Testis (tissue), 5 donors: ENCODE results near the gene PNN. TPM values are rescaled to one million over a fixed set of nuclear protein-coding genes. Genes with fewer than 3 reads are reported as not detected.
"Not testable (repeated sequence)": the region's sequence is repeated elsewhere in the genome, so short reads cannot be mapped to it uniquely, and the experiment has no call there.

Experiments
- DNase-seq: peaks from one replicate; pipeline ENCODE4 v3.0.0-alpha.2; 2019
- H3K27ac ChIP-seq, 2 donors: fragments of 200-600 bp; sonication (generic); one replicate each; pipeline ENCODE4 v1.5.1; 2019
- H3K27me3 ChIP-seq: fragments of 200-600 bp; sonication (generic); one replicate; pipeline ENCODE4 v1.5.1; 2019
- H3K36me3 ChIP-seq: fragments of 200-600 bp; sonication (generic); one replicate; pipeline ENCODE4 v1.5.1; 2017; ENCODE audit warnings: low read depth; ENCODE audit errors: missing control alignments
- H3K4me1 ChIP-seq: fragments of 200-600 bp; sonication (generic); one replicate; pipeline ENCODE4 v1.5.1; 2019
- H3K4me3 ChIP-seq, 2 donors: fragments of 200-600 bp; sonication (generic); one replicate each; pipeline ENCODE4 v1.5.1; 2017 to 2019
- H3K9me3 ChIP-seq: fragments of 200-600 bp; sonication (generic); one replicate; pipeline ENCODE4 v1.5.1; 2017
- POLR2A ChIP-seq: fragments of 450-650 bp; IDR thresholded peaks from one replicate; pipeline ENCODE4 v1.6.1; 2017; ENCODE audit warnings: antibody characterized with exemption, mild to moderate bottlenecking, moderate library complexity
- WGBS, 2 donors: methylation state at CpG; one replicate each; pipeline ENCODE4 v1.1.5; 2018; 5-methylcytosine and 5-hydroxymethylcytosine counted together
- intact Hi-C: fragments of 100-400 bp; cut with DNase I; formaldehyde crosslinking; loops from one replicate; pipeline ENCODE4 v1.15.1; 2023; ENCODE audit warnings: low total_unique reads
- long read RNA-seq, 2 donors: transcript quantifications; one replicate each; lab custom pipeline, GENCODE V29; 2026
- polyA plus RNA-seq: library from polyadenylated mRNA; stranded (reverse); fragments of 350-450 nt; fragmentation: Illumina TruSeq; extraction: RNeasy Lipid Tissue Mini Kit (QIAGEN cat#74804); gene quantifications from one replicate; pipeline ENCODE4 v1.2.3, GENCODE V29; 2014; ENCODE audit warnings: low read depth, low replicate concordance; ENCODE audit not compliant: insufficient read depth
- total RNA-seq, 2 donors: library from RNA; depleted of rRNA; stranded (reverse); fragments of >200 nt; gene quantifications; one replicate each; pipeline ENCODE4 v1.2.3, GENCODE V29; 2016
- TF ChIP-seq, protein P1 (sequence below), 3 experiments: fragments of 450-650 bp in 2 of 3; fragments of 200-600 bp in 1 of 3; sonication (generic) in 1 of 3; IDR thresholded peaks; one replicate each; pipeline ENCODE4 v1.5.1; 2016 to 2019; ENCODE audit warnings: antibody characterized with exemption in 3 of 3, mild to moderate bottlenecking in 2 of 3, moderate library complexity in 1 of 3

The PNN gene
- total RNA-seq, result 10 to 100 TPM; 54.1 to 78.5 TPM
- polyA plus RNA-seq, result 32.5 TPM
- long read RNA-seq, donor 1, transcript PNN-204 (3 exons, 583 nt), result minor isoform, 9 of 45 reads
- long read RNA-seq, donor 1, transcript PNN-201 (9 exons, 3,576 nt), result major isoform, 33 of 45 reads
- long read RNA-seq, donor 1, partial matches to known transcripts, result 0 of 45 reads
- long read RNA-seq, donor 1, other reads (novel, unspliced or antisense), result 0 of 45 reads
- long read RNA-seq, donor 2, transcript PNN-201 (9 exons, 3,576 nt), result major isoform, 17 of 99 reads
- long read RNA-seq, donor 2, transcript PNN-204 (3 exons, 583 nt), result minor isoform, 13 of 99 reads
- long read RNA-seq, donor 2, partial matches to known transcripts, result 67 of 99 reads
- long read RNA-seq, donor 2, other reads (novel, unspliced or antisense), result 0 of 99 reads

DNA sequence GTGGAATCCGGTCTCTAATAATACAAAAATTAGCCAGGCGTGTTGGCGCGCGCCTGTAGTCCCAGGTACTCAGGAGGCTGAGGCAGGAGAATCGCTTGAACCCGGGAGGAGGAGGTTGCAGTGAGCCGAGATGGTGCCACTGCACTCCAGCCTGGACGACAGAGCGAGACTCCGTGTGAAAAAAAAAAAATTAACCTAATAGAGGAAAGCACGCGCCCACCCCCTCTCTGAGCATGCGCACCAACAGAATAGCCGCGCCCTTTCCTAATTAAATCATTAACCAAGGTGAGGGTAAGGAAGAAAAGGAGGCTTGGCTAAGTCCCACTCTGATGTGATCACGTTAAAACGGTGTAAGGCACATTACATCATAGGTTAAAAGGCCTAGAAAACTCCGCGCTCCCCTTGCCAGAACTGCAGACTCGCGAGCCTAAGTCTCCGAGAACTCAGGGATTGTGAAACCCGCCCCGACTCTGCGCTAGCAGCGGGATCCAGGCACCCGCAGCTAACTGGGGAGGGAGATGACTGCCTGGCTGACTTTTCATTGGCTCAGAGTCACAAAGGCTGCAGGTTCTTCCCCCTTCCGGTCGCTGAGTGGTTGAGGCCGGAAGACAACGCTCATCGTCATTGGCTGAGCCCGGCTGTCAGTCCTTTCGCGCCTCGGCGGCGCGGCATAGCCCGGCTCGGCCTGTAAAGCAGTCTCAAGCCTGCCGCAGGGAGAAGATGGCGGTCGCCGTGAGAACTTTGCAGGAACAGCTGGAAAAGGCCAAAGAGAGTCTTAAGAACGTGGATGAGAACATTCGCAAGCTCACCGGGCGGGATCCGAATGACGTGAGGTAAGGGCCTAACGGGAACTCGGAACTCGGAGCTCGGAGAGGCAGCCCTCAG is at the start of gene PNN:
TSS of gene PNN (plus strand) at position 695 of the 885 bp plus-strand sequence. CDS start at position 721, 26 bp downstream.
- Histone ChIP-seq H3K27me3 (no peaks in the 10 kb centered on the region), H3K4me1 (peaks cover 5% of the 10 kb centered on the region), H3K27ac (peak within 1 kb of the TSS; percentile 91 to 92), H3K36me3 (no peaks in the 10 kb centered on the region), H3K9me3 (no peaks in the 10 kb centered on the region), H3K4me3 (peak within 1 kb of the TSS; percentile 75 to 99)
- intact Hi-C loops, result loop anchor here (5.0 kb wide), 1 partner anchor 92 kb away; no protein-coding TSS in a partner anchor
- WGBS, 2 donors, result 3 to 4% methylated on average over 55 of the region's 56 CpGs
- TF ChIP-seq, protein P1, sequence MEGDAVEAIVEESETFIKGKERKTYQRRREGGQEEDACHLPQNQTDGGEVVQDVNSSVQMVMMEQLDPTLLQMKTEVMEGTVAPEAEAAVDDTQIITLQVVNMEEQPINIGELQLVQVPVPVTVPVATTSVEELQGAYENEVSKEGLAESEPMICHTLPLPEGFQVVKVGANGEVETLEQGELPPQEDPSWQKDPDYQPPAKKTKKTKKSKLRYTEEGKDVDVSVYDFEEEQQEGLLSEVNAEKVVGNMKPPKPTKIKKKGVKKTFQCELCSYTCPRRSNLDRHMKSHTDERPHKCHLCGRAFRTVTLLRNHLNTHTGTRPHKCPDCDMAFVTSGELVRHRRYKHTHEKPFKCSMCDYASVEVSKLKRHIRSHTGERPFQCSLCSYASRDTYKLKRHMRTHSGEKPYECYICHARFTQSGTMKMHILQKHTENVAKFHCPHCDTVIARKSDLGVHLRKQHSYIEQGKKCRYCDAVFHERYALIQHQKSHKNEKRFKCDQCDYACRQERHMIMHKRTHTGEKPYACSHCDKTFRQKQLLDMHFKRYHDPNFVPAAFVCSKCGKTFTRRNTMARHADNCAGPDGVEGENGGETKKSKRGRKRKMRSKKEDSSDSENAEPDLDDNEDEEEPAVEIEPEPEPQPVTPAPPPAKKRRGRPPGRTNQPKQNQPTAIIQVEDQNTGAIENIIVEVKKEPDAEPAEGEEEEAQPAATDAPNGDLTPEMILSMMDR (IDR thresholded peaks at IDR 0.05), result no peak
- peak; percentile 58 for TF ChIP-seq POLR2A
- peak; percentile 98 for DNase-seq

DNA sequence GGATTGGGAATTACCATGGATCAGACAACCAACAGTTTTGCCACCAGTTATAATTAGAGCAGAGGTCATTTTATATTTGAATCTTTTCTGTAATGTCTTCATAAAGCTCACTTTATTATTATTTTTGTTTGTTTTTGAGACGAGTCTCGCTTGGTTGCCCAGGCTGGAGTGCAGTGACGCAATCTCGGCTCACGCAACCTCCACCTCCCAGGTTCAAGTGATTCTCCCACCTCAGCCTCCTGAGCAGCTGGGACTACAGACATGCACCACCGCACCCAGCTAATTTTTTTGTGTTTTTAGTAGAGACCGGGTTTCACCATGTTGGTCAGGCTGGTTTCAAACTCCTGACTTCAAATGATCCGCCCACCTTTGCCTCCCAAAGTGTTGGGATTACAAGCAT is 37.2 kb upstream of the PNN start:
- H3K4me1 ChIP-seq, H3K27me3 ChIP-seq, H3K9me3 ChIP-seq, H3K27ac ChIP-seq, intact Hi-C loops, DNase-seq, H3K36me3 ChIP-seq, H3K4me3 ChIP-seq: not testable (repeated sequence)
- WGBS, 2 donors, result 95% methylated on average over 8 of the region's 8 CpGs

DNA sequence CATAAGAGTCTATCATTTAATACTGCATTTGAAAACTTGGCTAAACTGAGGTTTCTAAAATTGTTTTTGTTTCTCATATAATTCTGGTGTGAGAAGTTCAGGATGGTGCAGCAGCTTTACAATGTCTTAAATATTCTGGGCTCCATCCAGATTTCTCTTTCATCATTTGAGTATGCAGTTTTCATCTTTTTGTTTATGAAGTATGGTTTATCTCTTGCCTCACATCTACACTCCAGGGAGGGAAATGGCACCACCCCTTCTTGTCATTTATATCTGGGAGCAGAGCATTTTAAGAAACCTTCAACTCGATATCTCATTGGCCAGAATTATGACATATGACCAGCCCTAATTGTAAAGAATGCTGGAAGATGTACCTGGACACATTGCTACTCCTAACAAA is 36.6 kb upstream of the PNN start:
- no peak for TF ChIP-seq POLR2A
- TF ChIP-seq, protein P1 (IDR thresholded peaks at IDR 0.05), result no peak
- Histone ChIP-seq H3K27ac (no peak overlapping the region), H3K36me3 (no peaks in the 10 kb centered on the region)

DNA sequence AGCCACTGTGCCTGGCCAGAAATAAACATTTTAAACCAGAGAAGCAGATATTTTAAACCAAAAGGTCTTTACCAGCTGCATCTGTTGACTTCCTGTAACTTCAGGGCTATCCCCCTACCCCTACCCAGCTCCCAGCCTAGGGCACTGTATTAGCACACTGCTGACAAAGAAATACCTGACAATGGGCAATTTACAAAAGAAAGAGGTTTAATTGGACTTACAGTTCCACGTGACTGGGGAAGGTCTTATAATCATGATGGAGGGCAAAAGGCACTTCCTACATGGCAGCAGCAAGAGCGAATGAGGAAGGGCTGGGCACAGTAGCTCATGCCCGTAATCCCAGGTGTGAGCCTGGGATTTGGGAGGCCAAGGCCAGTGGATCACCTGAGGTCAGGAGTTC is 34.9 kb upstream of the PNN start:
- Histone ChIP-seq H3K9me3 (no peaks in the 10 kb centered on the region), H3K4me1 (no peaks in the 10 kb centered on the region), H3K36me3 (no peaks in the 10 kb centered on the region), H3K4me3 (no peak overlapping the region), H3K27ac (no peak overlapping the region), H3K27me3 (no peaks in the 10 kb centered on the region)
- intact Hi-C loops, result no loop called here
- TF ChIP-seq POLR2A, result no peak
- TF ChIP-seq, protein P1 (IDR thresholded peaks at IDR 0.05), result no peak
- no peak for DNase-seq
- 83 to 90% methylated on average over 3 of the region's 3 CpGs for WGBS, 2 donors

More for the DNA sequence above, 36.6 kb upstream of the PNN start:
- Histone ChIP-seq H3K27me3 (no peaks in the 10 kb centered on the region), H3K9me3 (no peaks in the 10 kb centered on the region), H3K4me1 (no peaks in the 10 kb centered on the region), H3K4me3 (no peak overlapping the region)
- 93 to 97% methylated on average over 1 of the region's 1 CpG for WGBS, 2 donors
- intact Hi-C loops, result no loop called here
- no peak for DNase-seq

DNA sequence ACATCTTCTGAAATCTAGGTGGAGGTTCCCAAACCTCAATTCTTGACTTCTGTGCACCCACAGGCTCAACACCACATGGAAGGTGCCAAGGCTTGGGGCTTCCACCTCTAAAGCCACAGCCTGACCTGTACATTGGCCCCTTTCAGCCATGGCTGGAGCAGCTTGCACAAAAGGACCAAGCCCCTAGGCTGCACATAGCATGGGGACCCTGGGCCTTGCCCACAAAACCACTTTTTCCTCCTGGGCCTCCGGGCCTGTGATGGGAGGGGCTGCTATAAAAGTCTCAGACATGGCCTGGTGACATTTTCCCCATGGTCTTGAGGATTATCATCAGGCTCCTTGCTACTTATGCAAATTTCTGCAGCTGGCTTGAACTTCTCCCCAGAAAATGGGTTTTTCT is 33.4 kb upstream of the PNN start:
- WGBS, 2 donors, result 100% methylated on average over 1 of the region's 1 CpG
- intact Hi-C loops, DNase-seq, H3K4me3 ChIP-seq, H3K27ac ChIP-seq, H3K27me3 ChIP-seq, H3K9me3 ChIP-seq, H3K36me3 ChIP-seq, H3K4me1 ChIP-seq: not testable (repeated sequence)

DNA sequence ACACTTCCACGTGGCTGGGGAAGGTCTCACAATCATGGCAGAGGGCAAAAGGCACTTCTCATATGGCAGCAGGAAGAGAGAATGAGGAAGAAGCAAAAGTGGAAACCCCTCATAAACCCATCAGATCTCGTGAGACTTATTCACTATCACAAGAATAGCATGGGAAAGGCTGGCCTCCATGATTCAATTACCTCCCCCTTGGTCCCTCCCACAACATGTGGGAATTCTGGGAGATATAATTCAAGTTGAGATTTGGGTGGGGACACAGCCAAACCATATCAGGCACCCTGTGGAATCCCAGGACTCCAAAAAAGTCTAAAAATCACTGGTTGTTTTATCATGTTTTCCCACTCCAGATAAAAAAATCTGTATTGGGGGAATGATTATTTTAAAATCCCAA is 31.8 kb upstream of the PNN start:
- DNase-seq, H3K27ac ChIP-seq, H3K27me3 ChIP-seq, intact Hi-C loops, H3K4me3 ChIP-seq, H3K9me3 ChIP-seq, H3K36me3 ChIP-seq, H3K4me1 ChIP-seq: not testable (repeated sequence)
- WGBS, 2 donors, result 68 to 83% methylated on average over 2 of the region's 2 CpGs
